HG02981 (cell line): ENCODE measurements around the gene PCDHB16.
"Not testable (repeated sequence)": the region's sequence is repeated elsewhere in the genome, so short reads cannot be mapped to it uniquely, and the experiment has no call there.

Experiments used
- ATAC-seq: cut with Tn5 transposase; IDR thresholded peaks from one replicate; pipeline ENCODE4 v1.9.1; 2021; ENCODE audit warnings: mild to moderate bottlenecking, moderate library complexity; ENCODE audit not compliant: unreplicated experiment

Gene PCDHB16

GRCh38 chr5:141180313-141180712 lies 1.9 kb upstream of the PCDHB16 start:
- ATAC-seq = no peak

GRCh38 chr5:141184117-141184855 lies 2.1 kb downstream of the PCDHB16 start:
- ATAC-seq = not testable (repeated sequence)

DNA sequence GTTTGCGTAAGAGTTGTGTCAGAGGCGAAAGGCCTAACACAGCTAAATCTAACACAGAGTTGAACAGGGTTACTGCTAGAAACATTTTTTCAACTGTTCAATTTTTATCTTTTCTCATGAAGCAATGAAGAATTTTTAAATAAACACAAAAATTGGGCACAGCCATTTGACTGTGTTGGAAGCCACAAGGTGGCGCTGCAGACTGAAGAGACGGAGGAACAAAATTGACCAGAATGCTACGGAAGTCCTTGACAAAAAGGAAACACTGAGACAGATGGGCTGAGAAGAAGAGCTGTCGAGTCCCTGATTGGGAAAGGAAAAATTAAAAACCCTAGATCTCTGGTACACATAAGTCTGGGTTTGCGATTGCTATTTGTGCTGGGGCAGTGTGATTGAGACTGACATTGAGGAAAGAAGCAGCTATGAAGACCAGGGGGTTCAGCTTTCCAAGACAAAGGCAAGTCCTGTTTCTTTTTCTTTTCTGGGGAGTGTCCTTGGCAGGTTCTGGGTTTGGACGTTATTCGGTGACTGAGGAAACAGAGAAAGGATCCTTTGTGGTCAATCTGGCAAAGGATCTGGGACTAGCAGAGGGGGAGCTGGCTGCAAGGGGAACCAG lies 4.8 kb downstream of the PCDHB16 start, which contains the start of gene PCDHB9:
Gene PCDHB9 (plus strand): TSS at position 265 of the 616 bp plus-strand sequence. CDS start 158 bp downstream, at position 423.
- ATAC-seq = no peak

DNA sequence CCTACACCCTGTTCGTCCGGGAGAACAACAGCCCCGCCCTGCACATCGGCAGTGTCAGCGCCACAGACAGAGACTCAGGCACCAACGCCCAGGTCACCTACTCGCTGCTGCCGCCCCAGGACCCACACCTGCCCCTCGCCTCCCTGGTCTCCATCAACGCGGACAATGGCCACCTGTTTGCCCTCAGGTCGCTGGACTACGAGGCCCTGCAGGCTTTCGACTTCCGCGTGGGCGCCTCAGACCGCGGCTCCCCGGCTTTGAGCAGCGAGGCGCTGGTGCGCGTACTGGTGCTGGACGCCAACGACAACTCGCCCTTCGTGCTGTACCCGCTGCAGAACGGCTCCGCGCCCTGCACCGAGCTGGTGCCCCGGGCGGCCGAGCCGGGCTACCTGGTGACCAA lies 6.5 kb downstream of the PCDHB16 start:
- not testable (repeated sequence) for ATAC-seq

DNA sequence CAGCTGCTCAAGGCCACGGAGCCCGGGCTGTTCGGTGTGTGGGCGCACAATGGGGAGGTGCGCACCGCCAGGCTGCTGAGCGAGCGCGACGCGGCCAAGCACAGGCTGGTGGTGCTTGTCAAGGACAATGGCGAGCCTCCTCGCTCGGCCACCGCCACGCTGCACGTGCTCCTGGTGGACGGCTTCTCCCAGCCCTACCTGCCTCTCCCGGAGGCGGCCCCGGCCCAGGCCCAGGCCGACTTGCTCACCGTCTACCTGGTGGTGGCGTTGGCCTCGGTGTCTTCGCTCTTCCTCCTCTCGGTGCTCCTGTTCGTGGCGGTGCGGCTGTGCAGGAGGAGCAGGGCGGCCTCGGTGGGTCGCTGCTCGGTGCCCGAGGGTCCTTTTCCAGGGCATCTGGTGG lies 6.9 kb downstream of the PCDHB16 start:
- ATAC-seq = not testable (repeated sequence)

- ATAC-seq = no peak
Observed at GRCh38 chr5:141192110-141192725, 10.0 kb downstream of the PCDHB16 start, which contains the start of gene PCDHB10. TSS of gene PCDHB10 (plus strand) at chr5:141192353. CDS start at chr5:141192553, 200 bp downstream.

DNA sequence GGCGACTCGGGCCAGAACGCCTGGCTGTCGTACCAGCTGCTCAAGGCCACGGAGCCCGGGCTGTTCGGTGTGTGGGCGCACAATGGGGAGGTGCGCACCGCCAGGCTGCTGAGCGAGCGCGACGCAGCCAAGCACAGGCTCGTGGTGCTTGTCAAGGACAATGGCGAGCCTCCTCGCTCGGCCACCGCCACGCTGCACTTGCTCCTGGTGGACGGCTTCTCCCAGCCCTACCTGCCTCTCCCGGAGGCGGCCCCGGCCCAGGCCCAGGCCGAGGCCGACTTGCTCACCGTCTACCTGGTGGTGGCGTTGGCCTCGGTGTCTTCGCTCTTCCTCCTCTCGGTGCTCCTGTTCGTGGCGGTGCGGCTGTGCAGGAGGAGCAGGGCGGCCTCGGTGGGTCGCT lies 12.1 kb downstream of the PCDHB16 start:
- not testable (repeated sequence) for ATAC-seq

DNA sequence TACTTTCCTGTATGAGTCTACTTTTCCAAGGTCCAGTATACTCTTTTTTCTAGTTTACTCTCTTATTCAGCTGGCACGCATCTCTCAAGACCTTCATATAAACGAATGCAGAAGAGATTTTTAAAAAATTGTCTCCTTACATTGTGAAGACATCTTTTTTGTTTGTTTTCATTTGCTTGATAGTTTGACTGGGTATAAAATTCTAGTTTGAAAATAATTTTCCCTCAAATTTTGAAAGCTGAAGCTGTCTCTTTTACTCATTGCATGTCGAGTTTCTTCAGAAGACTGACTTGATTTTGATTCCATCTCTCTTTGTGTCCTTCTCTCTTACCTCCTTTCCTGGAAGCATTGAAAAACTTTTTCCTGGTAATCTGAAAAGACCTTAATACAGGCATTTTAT lies 14.2 kb downstream of the PCDHB16 start:
- no peak for ATAC-seq

DNA sequence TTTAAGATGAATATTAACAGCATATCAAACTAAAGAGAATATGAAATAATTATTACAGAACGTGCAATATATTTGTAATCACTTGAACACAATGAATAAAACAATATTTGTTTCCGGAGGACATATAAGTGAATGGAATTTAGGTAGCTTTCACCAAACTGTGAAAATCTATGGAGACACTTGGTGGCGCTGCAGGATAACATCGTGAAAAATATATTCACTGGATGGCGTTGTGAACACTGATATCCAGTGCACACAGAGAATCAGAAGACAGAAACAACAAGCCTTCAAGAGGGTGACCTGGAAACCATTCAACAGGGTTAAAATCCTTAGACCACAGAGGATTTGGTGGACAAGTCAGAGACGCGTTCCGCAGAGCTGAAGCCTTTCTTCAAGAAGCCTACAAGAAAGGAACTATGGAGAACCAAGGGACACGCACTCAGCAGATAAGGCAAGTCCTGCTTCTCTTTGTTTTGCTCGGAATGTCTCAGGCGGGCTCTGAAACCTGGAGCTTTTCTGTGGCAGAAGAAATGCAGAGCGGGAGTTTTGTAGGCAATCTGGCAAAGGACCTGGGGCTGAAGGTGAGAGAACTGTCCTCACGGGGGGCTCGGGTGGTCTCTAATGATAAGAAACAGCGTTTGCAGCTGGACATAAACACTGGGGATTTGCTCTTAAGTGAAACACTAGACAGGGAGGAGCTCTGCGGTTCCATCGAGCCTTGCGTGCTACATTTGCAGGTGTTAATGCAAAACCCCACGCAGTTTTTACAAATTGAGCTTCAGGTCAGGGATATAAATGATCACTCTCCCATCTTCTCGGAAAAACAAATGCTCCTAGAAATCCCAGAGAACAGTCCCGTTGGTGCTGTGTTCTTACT lies 17.4 kb downstream of the PCDHB16 start, which contains the start of gene PCDHB11:
Gene PCDHB11 (plus strand): TSS at position 269 of the 877 bp plus-strand sequence. CDS start 148 bp downstream, at position 417.
- ATAC-seq = no peak

GRCh38 chr5:141201126-141201525 lies 18.9 kb downstream of the PCDHB16 start:
- ATAC-seq = not testable (repeated sequence)

DNA sequence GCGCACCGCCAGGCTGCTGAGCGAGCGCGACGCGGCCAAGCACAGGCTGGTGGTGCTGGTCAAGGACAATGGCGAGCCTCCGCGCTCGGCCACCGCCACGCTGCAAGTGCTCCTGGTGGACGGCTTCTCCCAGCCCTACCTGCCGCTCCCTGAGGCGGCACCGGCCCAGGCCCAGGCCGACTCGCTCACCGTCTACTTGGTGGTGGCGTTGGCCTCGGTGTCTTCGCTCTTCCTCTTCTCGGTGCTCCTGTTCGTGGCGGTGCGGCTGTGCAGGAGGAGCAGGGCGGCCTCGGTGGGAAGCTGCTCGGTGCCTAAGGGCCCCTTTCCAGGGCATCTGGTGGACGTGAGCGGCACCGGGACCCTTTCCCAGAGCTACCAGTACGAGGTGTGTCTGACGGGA lies 19.5 kb downstream of the PCDHB16 start:
- not testable (repeated sequence) for ATAC-seq

GRCh38 chr5:141208478-141208877 lies 26.3 kb downstream of the PCDHB16 start, which contains the start of gene PCDHB12:
TSS of gene PCDHB12 (plus strand) at chr5:141208719. CDS start at chr5:141208908, 189 bp downstream.
- ATAC-seq = no peak

DNA sequence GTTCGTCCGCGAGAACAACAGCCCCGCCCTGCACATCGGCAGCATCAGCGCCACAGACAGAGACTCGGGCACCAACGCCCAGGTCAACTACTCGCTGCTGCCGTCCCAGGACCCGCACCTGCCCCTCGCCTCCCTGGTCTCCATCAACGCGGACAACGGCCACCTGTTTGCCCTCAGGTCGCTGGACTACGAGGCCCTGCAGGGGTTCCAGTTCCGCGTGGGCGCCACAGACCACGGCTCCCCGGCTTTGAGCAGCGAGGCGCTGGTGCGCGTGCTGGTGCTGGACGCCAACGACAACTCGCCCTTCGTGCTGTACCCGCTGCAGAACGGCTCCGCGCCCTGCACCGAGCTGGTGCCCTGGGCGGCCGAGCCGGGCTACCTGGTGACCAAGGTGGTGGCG lies 28.1 kb downstream of the PCDHB16 start:
- not testable (repeated sequence) for ATAC-seq

DNA sequence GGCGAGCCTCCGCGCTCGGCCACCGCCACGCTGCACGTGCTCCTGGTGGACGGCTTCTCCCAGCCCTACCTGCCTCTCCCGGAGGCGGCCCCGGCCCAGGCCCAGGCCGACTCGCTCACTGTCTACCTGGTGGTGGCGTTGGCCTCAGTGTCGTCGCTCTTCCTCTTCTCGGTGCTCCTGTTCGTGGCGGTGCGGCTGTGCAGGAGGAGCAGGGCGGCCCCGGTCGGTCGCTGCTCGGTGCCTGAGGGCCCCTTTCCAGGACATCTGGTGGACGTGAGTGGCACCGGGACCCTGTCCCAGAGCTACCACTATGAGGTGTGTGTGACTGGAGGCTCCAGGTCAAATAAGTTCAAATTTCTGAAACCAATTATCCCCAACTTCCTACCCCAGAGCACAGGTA lies 28.7 kb downstream of the PCDHB16 start:
- not testable (repeated sequence) for ATAC-seq

DNA sequence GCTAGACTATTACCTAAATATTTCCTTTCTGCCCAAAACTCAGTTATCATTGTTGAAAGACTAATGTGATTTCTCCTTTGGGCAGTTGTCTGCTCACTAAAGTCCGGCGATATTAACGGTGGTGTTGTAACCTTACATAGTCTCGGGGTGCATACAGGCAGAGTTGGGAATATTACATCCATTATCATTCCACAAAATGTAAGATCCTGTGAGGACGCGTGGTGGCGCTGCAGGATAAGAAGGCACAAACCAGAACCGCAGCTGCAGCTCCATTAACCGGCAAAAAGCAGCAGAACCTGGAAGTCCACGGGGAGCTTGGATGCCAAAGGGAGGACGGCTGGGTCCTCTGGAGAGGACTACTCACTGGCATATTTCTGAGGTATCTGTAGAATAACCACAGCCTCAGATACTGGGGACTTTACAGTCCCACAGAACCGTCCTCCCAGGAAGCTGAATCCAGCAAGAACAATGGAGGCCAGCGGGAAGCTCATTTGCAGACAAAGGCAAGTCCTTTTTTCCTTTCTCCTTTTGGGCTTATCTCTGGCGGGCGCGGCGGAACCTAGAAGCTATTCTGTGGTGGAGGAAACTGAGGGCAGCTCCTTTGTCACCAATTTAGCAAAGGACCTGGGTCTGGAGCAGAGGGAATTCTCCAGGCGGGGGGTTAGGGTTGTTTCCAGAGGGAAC lies 31.6 kb downstream of the PCDHB16 start, which contains the start of gene PCDHB13:
Gene PCDHB13 (plus strand): TSS at position 264 of the 684 bp plus-strand sequence. CDS start 205 bp downstream, at position 469.
- ATAC-seq = not testable (repeated sequence)

- ATAC-seq = not testable (repeated sequence)
Observed at GRCh38 chr5:141214583-141214982, 32.4 kb downstream of the PCDHB16 start.

DNA sequence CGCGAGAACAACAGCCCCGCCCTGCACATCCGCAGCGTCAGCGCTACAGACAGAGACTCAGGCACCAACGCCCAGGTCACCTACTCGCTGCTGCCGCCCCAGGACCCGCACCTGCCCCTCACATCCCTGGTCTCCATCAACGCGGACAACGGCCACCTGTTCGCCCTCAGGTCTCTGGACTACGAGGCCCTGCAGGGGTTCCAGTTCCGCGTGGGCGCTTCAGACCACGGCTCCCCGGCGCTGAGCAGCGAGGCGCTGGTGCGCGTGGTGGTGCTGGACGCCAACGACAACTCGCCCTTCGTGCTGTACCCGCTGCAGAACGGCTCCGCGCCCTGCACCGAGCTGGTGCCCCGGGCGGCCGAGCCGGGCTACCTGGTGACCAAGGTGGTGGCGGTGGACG lies 33.3 kb downstream of the PCDHB16 start:
- not testable (repeated sequence) for ATAC-seq

- ATAC-seq = not testable (repeated sequence)
Observed at GRCh38 chr5:141216035-141216434, 33.8 kb downstream of the PCDHB16 start.

GRCh38 chr5:141223112-141223783 lies 41.1 kb downstream of the PCDHB16 start, which contains the start of gene PCDHB14:
TSS of gene PCDHB14 (plus strand) at chr5:141223343. CDS start at chr5:141223506, 163 bp downstream.
- no peak for ATAC-seq
